GM12878 (cell line): Measurements from ENCODE around the gene GDI2. TPM values are rescaled to one million over a fixed set of nuclear protein-coding genes. Genes with fewer than 3 reads are reported as not detected.
A peak's percentile ranks its signal among the peaks of the same experiment; 100 is the strongest.

Experiments used
- ATAC-seq: fragments of 200-7000 bp; cut with Tn5 transposase; 3 replicates; pipeline ENCODE4 v1.9.1; 2020; ENCODE audit warnings: mild to moderate bottlenecking, moderate library complexity
- BruUV-seq: library from RNA; stranded (reverse); fragments of 400-500 nt; replicated peaks from 2 replicates; lab custom pipeline; 2021; lab: Mats Ljungman, UMichigan
- CTCF ChIA-PET: fragments of 300-600 bp; sonication (Branson Sonifier 250); formaldehyde crosslinking; extraction: SDS; loops from one replicate; lab custom pipeline; 2021; ENCODE audit warnings: inconsistent platforms; lab: Yijun Ruan, JAX
- POLR2A ChIA-PET: fragments of 350-600 bp; formaldehyde crosslinking; extraction: SDS; loops from one replicate; lab custom pipeline; 2021; ENCODE audit warnings: inconsistent platforms; lab: Charles Lee
- RAD21 ChIA-PET: fragments of 300-600 bp; sonication (Branson Sonifier 250); formaldehyde crosslinking; loops from one replicate; lab custom pipeline; 2023; ENCODE audit warnings: antibody characterized with exemption; ENCODE audit not compliant: unreplicated experiment; lab: Charles Lee
- SMC1A ChIA-PET: fragments of 300-600 bp; sonication (Branson Sonifier 250); formaldehyde crosslinking; loops from one replicate; lab custom pipeline; 2023; ENCODE audit not compliant: unreplicated experiment, uncharacterized antibody; lab: Charles Lee
- DNase-seq: peaks from one replicate; pipeline ENCODE4 v3.0.0-alpha.2; 2011; ENCODE audit warnings: low read depth, low spot score
- FAIRE-seq: peaks from 3 replicates; lab custom pipeline; 2011; peaks lifted over from hg19 to GRCh38; lab: Jason Lieb, UNC
- H2AFZ ChIP-seq: 2 replicates; pipeline ENCODE4 v1.6.0; 2011; ENCODE audit warnings: low read depth, low read length, control low read depth; ENCODE audit not compliant: control insufficient read depth
- H3K27ac ChIP-seq: 2 replicates; pipeline ENCODE4 v1.5.1; 2011; ENCODE audit warnings: control low read depth; ENCODE audit not compliant: control insufficient read depth, insufficient read depth
- H3K27me3 ChIP-seq, 2 experiments: replicated peaks in 1 of 2; 2 replicates each; pipeline versions ENCODE4 v1.6.0 to v1.6.1; 2011; ENCODE audit warnings: low read length in 1 of 2; ENCODE audit not compliant: control insufficient read depth in 2 of 2, insufficient read depth in 2 of 2
- H3K36me3 ChIP-seq, 2 experiments: 2 replicates each; pipeline ENCODE4 v1.5.1; 2011; ENCODE audit warnings: low read length in 1 of 2; ENCODE audit not compliant: control insufficient read depth in 2 of 2, insufficient read depth in 2 of 2
- H3K4me1 ChIP-seq: 2 replicates; pipeline ENCODE4 v1.6.1; 2011; ENCODE audit warnings: mild to moderate bottlenecking, low read length, moderate library complexity, mixed read lengths; ENCODE audit not compliant: control insufficient read depth, insufficient read depth
- H3K4me2 ChIP-seq: 2 replicates; pipeline ENCODE4 v1.6.0; 2011; ENCODE audit warnings: control low read depth; ENCODE audit not compliant: control insufficient read depth, insufficient read depth
- H3K4me3 ChIP-seq: fragments of 200-600 bp; sonication (generic); 2 replicates; pipeline ENCODE4 v1.5.1; 2016
- H3K79me2 ChIP-seq: 2 replicates; pipeline ENCODE4 v1.6.0; 2011; ENCODE audit warnings: low read length; ENCODE audit not compliant: control insufficient read depth, insufficient read depth
- H3K9ac ChIP-seq: 2 replicates; pipeline ENCODE4 v1.8.0; 2011; ENCODE audit warnings: low read length, control low read depth, mixed read lengths; ENCODE audit not compliant: control insufficient read depth, insufficient read depth
- H3K9me3 ChIP-seq: replicated peaks from 3 replicates; pipeline ENCODE4 v1.5.1; 2011; ENCODE audit warnings: mild to moderate bottlenecking, low read length; ENCODE audit not compliant: control insufficient read depth, insufficient read depth
- H4K20me1 ChIP-seq: 2 replicates; pipeline ENCODE4 v1.6.0; 2011; ENCODE audit not compliant: control insufficient read depth, insufficient read depth
- CREB1 ChIP-seq: IDR thresholded peaks from 2 replicates; pipeline ENCODE4 v1.6.1; 2012; ENCODE audit warnings: low read depth, mild to moderate bottlenecking, inconsistent platforms
- FOXM1 ChIP-seq: IDR thresholded peaks from 2 replicates; pipeline ENCODE4 v1.6.1; 2012; ENCODE audit warnings: low read depth, mild to moderate bottlenecking, inconsistent platforms, low read length, moderate library complexity
- POLR2A ChIP-seq: IDR thresholded peaks from 2 replicates; pipeline ENCODE4 v1.6.1; 2011; ENCODE audit warnings: low read depth, mild to moderate bottlenecking, low read length
- POLR2AphosphoS2 ChIP-seq: IDR thresholded peaks from 2 replicates; pipeline ENCODE4 v1.6.1; 2011; ENCODE audit warnings: low read depth, mild to moderate bottlenecking, low read length, improper control_type of control experiment, moderate library complexity
- SMAD1 ChIP-seq: fragments of 450-650 bp; IDR thresholded peaks from 2 replicates; pipeline ENCODE4 v1.6.1; 2018; ENCODE audit warnings: mild to moderate bottlenecking, low read depth; ENCODE audit not compliant: partially characterized antibody
- SMAD5 ChIP-seq: IDR thresholded peaks from 2 replicates; pipeline ENCODE4 v1.6.1; 2016; ENCODE audit warnings: antibody characterized with exemption, low read depth
- TAF1 ChIP-seq: IDR thresholded peaks from 2 replicates; pipeline ENCODE4 v1.6.1; 2011; ENCODE audit warnings: mild to moderate bottlenecking, low read depth, low read length, borderline replicate concordance
- WGBS: methylation state at CpG from one replicate; pipeline ENCODE4 v1.1.6; 2016; ENCODE audit warnings: low lambda C conversion rate; ENCODE audit not compliant: insufficient replicate concordance, insufficient coverage; ENCODE audit errors: missing lambda C conversion rate; 5-methylcytosine and 5-hydroxymethylcytosine counted together
- in situ Hi-C: fragments of 300-500 bp; cut with MboI; formaldehyde crosslinking; loops from 9 replicates; pipeline ENCODE4 v1.14.3; 2018; ENCODE audit warnings: mixed read lengths
- intact Hi-C: fragments of 100-400 bp; cut with micrococcal nuclease; formaldehyde crosslinking; loops from one replicate; pipeline ENCODE4 v1.14.2; 2022; ENCODE audit not compliant: unreplicated experiment
- polyA plus RNA-seq, 11 experiments: library from polyadenylated mRNA; depleted of rRNA in 4 of 11; unstranded in 6 of 11; stranded (reverse) in 5 of 11; fragments of >200 nt; fragmentation: Nextera tagmentation in 4 of 11; fragmentation: Illumina TruSeq in 1 of 11; extraction: Ambion mirVana in 4 of 11; extraction: Trizol in 1 of 11; gene quantifications; 1 replicate in 1 of 11; 2 replicates in 10 of 11; pipeline versions ENCODE4 v1.2.1 to v1.2.3, GENCODE V29; 2011 to 2016; ENCODE audit warnings: inconsistent platforms in 2 of 11, missing spikeins in 2 of 11, low read depth in 1 of 11
- total RNA-seq, 4 experiments: library from RNA; depleted of rRNA in 3 of 4; stranded (reverse); fragments of >200 nt in 3 of 4; fragmentation: Illumina TruSeq in 1 of 4; extraction: Trizol in 1 of 4; gene quantifications; 2 replicates each; pipeline versions ENCODE4 v1.2.1 to v1.2.3, GENCODE V29; 2013 to 2021
- TF ChIP-seq, protein P1 (sequence below): IDR thresholded peaks from 2 replicates; pipeline ENCODE4 v1.6.1; 2012; ENCODE audit warnings: low read depth, low read length, improper control_type of control experiment

Gene GDI2
- total and polyA plus RNA-seq, 10 of the 15 experiments (the other 5 are each of a cell fraction or from before 2014, with no cell fraction given), result 261 to 395 (median 276) TPM

DNA sequence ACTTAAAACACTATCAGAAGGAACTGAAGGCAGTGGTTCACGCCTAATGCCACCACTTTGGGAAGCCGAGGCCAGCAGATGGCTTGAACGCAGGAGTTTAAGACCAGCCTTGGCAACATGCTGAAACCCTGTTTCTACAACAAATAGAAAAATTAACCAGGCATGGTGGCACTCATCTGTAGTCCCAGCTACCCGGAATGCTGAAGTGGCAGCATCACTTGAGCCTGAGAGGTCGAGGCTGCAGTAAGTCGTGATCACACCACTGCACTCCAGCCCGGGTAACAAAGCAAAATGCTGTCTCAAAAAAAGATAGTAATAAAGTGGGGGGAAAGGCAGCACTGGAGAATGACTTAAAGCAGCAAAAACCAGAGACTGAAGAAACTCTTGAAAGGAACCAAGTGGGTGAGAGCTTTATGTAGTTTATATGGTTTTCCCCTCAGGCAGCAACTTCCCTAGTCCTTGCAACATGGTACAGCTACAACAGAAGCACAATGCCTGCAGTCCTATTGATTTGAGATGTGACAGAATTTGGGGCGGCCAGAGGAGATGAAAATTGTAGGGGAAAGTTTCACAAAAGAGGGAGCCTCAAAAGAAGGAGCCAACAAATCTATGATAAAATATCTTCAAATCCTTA lies 38.1 kb downstream of the GDI2 start:
- ATAC-seq (no peak), DNase-seq (no peak), FAIRE-seq (no peak)
- Histone ChIP-seq H3K9ac (no peak overlapping the region), H3K9me3 (no peaks in the 10 kb centered on the region), H3K4me2 (no peak overlapping the region), H3K36me3 (peaks cover 16 to 17% of the 10 kb centered on the region in 2 experiments), H3K27ac (no peak overlapping the region), H3K4me1 (no peaks in the 10 kb centered on the region), H3K79me2 (peaks cover 41% of the 10 kb centered on the region), H2AFZ (no peak overlapping the region), H3K27me3 (no peaks in the 10 kb centered on the region), H3K4me3 (no peak overlapping the region), H4K20me1 (peaks cover 3% of the 10 kb centered on the region; the same call in 1 of the 2 replicates)
- CTCF ChIA-PET, result no interaction called here
- TF ChIP-seq TAF1 (no peak), POLR2AphosphoS2 (no peak)
- TF ChIP-seq, protein P1, sequence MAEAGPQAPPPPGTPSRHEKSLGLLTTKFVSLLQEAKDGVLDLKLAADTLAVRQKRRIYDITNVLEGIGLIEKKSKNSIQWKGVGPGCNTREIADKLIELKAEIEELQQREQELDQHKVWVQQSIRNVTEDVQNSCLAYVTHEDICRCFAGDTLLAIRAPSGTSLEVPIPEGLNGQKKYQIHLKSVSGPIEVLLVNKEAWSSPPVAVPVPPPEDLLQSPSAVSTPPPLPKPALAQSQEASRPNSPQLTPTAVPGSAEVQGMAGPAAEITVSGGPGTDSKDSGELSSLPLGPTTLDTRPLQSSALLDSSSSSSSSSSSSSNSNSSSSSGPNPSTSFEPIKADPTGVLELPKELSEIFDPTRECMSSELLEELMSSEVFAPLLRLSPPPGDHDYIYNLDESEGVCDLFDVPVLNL, result no peak
- no TSS peak for BruUV-seq
- RAD21 ChIA-PET, result no interaction called here
- SMC1A ChIA-PET, result interaction anchor here (1.4 kb wide), 1 partner anchor 117 kb away, joined by 3 read pairs; no protein-coding TSS in a partner anchor
- POLR2A ChIA-PET, result no interaction called here
- in situ Hi-C loops (no loop called here), intact Hi-C loops (no loop called here)
- WGBS, result 99% methylated on average over 8 of the region's 8 CpGs

DNA sequence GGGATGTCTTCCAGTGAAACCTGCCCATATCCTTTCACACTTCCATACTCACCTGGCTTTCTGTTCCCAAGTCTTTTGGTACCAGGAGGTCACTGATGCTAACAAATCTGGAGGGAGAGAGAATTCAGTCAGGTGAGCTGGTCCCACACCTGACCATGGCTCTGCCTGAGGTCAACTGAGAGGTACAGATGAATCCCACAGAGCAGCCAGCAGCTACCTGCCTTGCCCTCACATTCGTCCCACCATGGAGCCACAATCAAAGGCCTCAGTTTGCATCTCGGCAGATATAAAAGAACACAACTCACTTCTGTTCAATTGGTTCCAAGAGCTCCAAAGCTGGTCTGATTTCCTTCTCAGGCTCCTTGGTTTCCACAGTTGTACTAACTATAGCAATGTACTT lies 47.0 kb downstream of the GDI2 start:
- WGBS, result 93% methylated on average over 2 of the region's 2 CpGs
- peaks cover 3% of the 10 kb centered on the region; the same call in 1 of the 2 replicates for H4K20me1 ChIP-seq
- CTCF ChIA-PET, result interaction anchor here (1.2 kb wide), 1 partner anchor 13 kb away, joined by 3 read pairs; no protein-coding TSS in a partner anchor

More for the DNA sequence above, 47.0 kb downstream of the GDI2 start:
- ChIA-PET SMC1A (interaction anchor here (0.6 to 2.0 kb wide), 5 partner anchors 17 to 328 kb away, joined by 3 to 7 read pairs (median 4); no protein-coding TSS in a partner anchor), POLR2A (interaction anchor here (1.0 kb wide), 1 partner anchor 75 kb away, joined by 3 read pairs; no protein-coding TSS in a partner anchor), RAD21 (no interaction called here)
- in situ Hi-C loops (no loop called here), intact Hi-C loops (no loop called here)
- H3K9me3 ChIP-seq, result no peaks in the 10 kb centered on the region; the same call in 2 of the 3 replicates
- H3K36me3 ChIP-seq, result peaks cover 10 to 45% of the 10 kb centered on the region in 2 experiments
- DNase-seq, result no peak
- BruUV-seq, result no TSS peak
- no peak overlapping the region for H3K4me2 ChIP-seq
- H3K9ac ChIP-seq, result no peak overlapping the region
- FAIRE-seq, result no peak
- H3K4me3 ChIP-seq, result no peak overlapping the region
- no peak overlapping the region for H3K27ac ChIP-seq
- ATAC-seq, result no peak
- H2AFZ ChIP-seq, result no peak overlapping the region
- no peaks in the 10 kb centered on the region for H3K4me1 ChIP-seq
- peaks cover 4% of the 10 kb centered on the region for H3K79me2 ChIP-seq
- 0 out of 2 replicates have a peak, but pooled peaks have one; percentile 31 for TF ChIP-seq SMAD5
- peak; percentile 55 for TF ChIP-seq POLR2A
- TF ChIP-seq SMAD1, result no peak
- no peak for TF ChIP-seq FOXM1
- TF ChIP-seq CREB1, result no peak
- TF ChIP-seq, all 136 proteins: peak for 2
- no peaks in the 10 kb centered on the region for H3K27me3 ChIP-seq
